CD4-positive, alpha-beta T cell (primary cell): ENCODE measurements around the gene ZNF488. TPM values are rescaled to one million over a fixed set of nuclear protein-coding genes. Genes with fewer than 3 reads are reported as not detected.

Experiments used
- ATAC-seq: fragments of 200-7000 bp; cut with Tn5 transposase; one replicate; pipeline ENCODE4 v1.10.0; 2022; ENCODE audit warnings: mild to moderate bottlenecking; ENCODE audit not compliant: poor library complexity
- CTCF ChIA-PET: fragments of 350-600 bp; sonication (Branson Sonifier 250); formaldehyde crosslinking; loops from one replicate; lab custom pipeline; 2021; ENCODE audit warnings: antibody characterized with exemption, inconsistent platforms; lab: Charles Lee
- POLR2A ChIA-PET: fragments of 350-600 bp; sonication (Branson Sonifier 250); formaldehyde crosslinking; loops from one replicate; lab custom pipeline; 2021; ENCODE audit warnings: antibody characterized with exemption, inconsistent platforms; lab: Charles Lee
- DNase-seq, 14 experiments: peaks; one replicate each; pipeline ENCODE4 v3.0.0-alpha.2; 2013 to 2020; ENCODE audit warnings: mixed read lengths in 2 of 14
- H3K27ac ChIP-seq, 2 donors: one replicate each; pipeline versions ENCODE4 v1.5.1 to v1.7.0; 2013; ENCODE audit warnings: low read length in 2 of 2, low read depth in 1 of 2, mild to moderate bottlenecking in 1 of 2
- H3K27me3 ChIP-seq, 2 experiments: 1 replicate in 1 of 2; 2 replicates in 1 of 2; pipeline versions ENCODE4 v1.6.1 to v1.7.0; 2013; ENCODE audit warnings: low read length in 2 of 2, control low read depth in 1 of 2, mild to moderate bottlenecking in 1 of 2, moderate library complexity in 1 of 2; ENCODE audit not compliant: insufficient read depth in 2 of 2, control insufficient read depth in 1 of 2
- H3K36me3 ChIP-seq: one replicate; pipeline ENCODE4 v1.6.1; 2013; ENCODE audit warnings: low read length, control low read depth; ENCODE audit not compliant: insufficient read depth
- H3K4me1 ChIP-seq: one replicate; pipeline ENCODE4 v1.6.1; 2013; ENCODE audit warnings: low read length, control low read depth; ENCODE audit not compliant: insufficient read depth
- H3K4me3 ChIP-seq: one replicate; pipeline ENCODE4 v1.5.1; 2013; ENCODE audit warnings: mild to moderate bottlenecking, low read length, moderate library complexity
- H3K9me3 ChIP-seq, 2 experiments: 1 replicate in 1 of 2; 2 replicates in 1 of 2; pipeline versions ENCODE4 v1.6.1 to v1.7.0; 2013; ENCODE audit warnings: low read length in 2 of 2, mild to moderate bottlenecking in 2 of 2, control low read depth in 1 of 2, moderate library complexity in 1 of 2; ENCODE audit not compliant: control insufficient read depth in 1 of 2, insufficient read depth in 1 of 2
- H3K27ac Mint-ChIP-seq: one replicate; pipeline ENCODE4 v1.8.0; 2020; ENCODE audit warnings: mixed read lengths
- H3K27me3 Mint-ChIP-seq: one replicate; pipeline ENCODE4 v1.8.0; 2021; ENCODE audit warnings: mixed read lengths
- H3K36me3 Mint-ChIP-seq: one replicate; pipeline ENCODE4 v1.8.0; 2021; ENCODE audit warnings: low read depth, mixed read lengths
- H3K4me1 Mint-ChIP-seq: one replicate; pipeline ENCODE4 v1.8.0; 2021; ENCODE audit warnings: low read depth, mixed read lengths
- H3K4me3 Mint-ChIP-seq: one replicate; pipeline ENCODE4 v1.8.0; 2020; ENCODE audit warnings: mild to moderate bottlenecking, mixed read lengths
- H3K9me3 Mint-ChIP-seq: one replicate; pipeline ENCODE4 v1.8.0; 2020; ENCODE audit warnings: mixed read lengths
- intact Hi-C, 2 experiments: fragments of 100-400 bp; cut with DNase I in 1 of 2; cut with micrococcal nuclease in 1 of 2; formaldehyde crosslinking; loops; one replicate each; pipeline versions ENCODE4 v1.15.1 to v1.9.0; 2023 to 2025; cut with DNase I, micrococcal nuclease
- total RNA-seq, 174 experiments: library from RNA in 2 of 174; stranded (reverse) in 2 of 174; gene quantifications; one replicate each; pipeline ENCODE4 v1.2.3 and lab custom pipeline; 2021 to 2026
- TF ChIP-seq, protein P1 (sequence below): fragments of 200-600 bp; IDR thresholded peaks from one replicate; pipeline ENCODE4 v1.8.0; 2022; ENCODE audit warnings: antibody characterized with exemption, mild to moderate bottlenecking

Gene ZNF488
- total RNA-seq, 2 experiments from 2014 or later, result not detected

DNA sequence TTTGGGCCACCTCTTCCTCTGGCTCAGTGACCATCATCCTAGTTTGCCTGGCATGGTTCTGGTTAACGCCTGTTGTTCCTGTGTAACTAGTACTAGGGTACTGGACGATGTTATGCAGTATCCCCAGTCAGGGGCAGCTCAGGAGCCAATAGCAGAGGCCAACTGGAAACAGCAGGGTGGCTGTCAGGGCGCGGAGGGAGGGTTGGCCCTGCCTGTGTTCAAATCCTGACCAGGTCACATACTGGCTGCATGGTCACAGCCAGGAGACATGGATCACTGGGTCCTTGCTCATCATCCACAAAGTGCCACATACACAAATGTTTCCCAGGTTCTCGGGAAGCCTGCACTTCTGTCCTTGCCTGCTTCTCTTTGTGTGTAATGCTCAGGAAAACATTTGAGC lies 48.2 kb downstream of the ZNF488 start:
- H3K27me3 Mint-ChIP-seq, result peaks cover 6% of the 10 kb centered on the region
- H3K4me1 Mint-ChIP-seq, result no peaks in the 10 kb centered on the region
- Histone ChIP-seq H3K27ac (no peak overlapping the region), H3K4me1 (no peaks in the 10 kb centered on the region), H3K36me3 (no peaks in the 10 kb centered on the region), H3K4me3 (no peak overlapping the region), H3K9me3 (no peaks in the 10 kb centered on the region), H3K27me3 (peaks cover 0 to 5% of the 10 kb centered on the region in 2 experiments)
- ChIA-PET CTCF (no interaction called here), POLR2A (no interaction called here)
- no peaks in the 10 kb centered on the region for H3K36me3 Mint-ChIP-seq
- intact Hi-C loops, result no loop called here
- TF ChIP-seq, protein P1, sequence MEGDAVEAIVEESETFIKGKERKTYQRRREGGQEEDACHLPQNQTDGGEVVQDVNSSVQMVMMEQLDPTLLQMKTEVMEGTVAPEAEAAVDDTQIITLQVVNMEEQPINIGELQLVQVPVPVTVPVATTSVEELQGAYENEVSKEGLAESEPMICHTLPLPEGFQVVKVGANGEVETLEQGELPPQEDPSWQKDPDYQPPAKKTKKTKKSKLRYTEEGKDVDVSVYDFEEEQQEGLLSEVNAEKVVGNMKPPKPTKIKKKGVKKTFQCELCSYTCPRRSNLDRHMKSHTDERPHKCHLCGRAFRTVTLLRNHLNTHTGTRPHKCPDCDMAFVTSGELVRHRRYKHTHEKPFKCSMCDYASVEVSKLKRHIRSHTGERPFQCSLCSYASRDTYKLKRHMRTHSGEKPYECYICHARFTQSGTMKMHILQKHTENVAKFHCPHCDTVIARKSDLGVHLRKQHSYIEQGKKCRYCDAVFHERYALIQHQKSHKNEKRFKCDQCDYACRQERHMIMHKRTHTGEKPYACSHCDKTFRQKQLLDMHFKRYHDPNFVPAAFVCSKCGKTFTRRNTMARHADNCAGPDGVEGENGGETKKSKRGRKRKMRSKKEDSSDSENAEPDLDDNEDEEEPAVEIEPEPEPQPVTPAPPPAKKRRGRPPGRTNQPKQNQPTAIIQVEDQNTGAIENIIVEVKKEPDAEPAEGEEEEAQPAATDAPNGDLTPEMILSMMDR, result no peak
- DNase-seq (peak in 1 of 14 experiments; percentile 15), ATAC-seq (no peak)
- H3K9me3 Mint-ChIP-seq, result no peaks in the 10 kb centered on the region
- H3K27ac Mint-ChIP-seq, result no peak overlapping the region
- no peak overlapping the region for H3K4me3 Mint-ChIP-seq

DNA sequence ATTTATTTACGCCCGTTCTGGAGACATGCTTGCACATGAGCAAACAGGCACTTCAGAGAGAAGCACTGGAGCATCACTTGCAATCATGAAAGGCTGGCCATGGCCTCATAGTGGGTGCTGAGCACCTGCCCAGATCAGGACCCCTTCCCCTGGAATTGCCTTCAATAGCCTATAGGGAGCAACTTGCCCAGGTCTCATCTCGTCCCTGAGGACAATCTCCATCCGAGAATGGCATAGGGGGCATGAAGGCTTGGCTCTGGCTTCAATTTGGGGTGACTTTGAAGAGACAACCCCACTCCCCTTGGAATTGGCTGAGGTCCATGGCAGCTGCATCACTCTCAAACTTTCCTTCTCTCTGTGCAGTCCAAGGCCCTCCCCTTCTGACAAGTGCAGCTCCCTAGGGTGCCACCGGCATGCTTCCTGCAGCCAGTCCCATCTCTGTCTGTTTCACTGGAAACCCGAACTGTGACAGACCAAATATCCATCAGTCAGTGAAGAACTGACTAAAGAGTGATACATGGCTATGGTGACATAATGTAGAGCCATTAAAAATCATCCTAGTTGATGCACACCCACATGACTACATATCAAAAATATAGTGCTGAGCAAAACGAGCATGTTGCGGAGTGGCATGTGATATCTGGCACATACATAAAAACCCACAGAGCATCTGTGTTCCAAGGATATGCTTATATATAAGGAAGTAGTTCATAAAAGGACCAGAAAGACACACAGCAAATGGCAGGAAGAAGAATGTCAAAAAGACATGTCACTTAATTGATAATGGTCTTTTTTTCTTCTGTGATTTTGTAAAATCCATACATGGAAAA lies 49.4 kb downstream of the ZNF488 start:
- Histone ChIP-seq H3K36me3 (no peaks in the 10 kb centered on the region), H3K4me1 (no peaks in the 10 kb centered on the region), H3K27me3 (peaks cover 0 to 5% of the 10 kb centered on the region in 2 experiments), H3K4me3 (no peak overlapping the region), H3K9me3 (no peaks in the 10 kb centered on the region), H3K27ac (no peak overlapping the region)
- H3K9me3 Mint-ChIP-seq, result no peaks in the 10 kb centered on the region
- H3K36me3 Mint-ChIP-seq, result no peaks in the 10 kb centered on the region
- no peak overlapping the region for H3K4me3 Mint-ChIP-seq
- POLR2A ChIA-PET, result no interaction called here
- CTCF ChIA-PET, result no interaction called here
- intact Hi-C loops, result no loop called here
- TF ChIP-seq, protein P1, result no peak
- no peak overlapping the region for H3K27ac Mint-ChIP-seq
- no peak for DNase-seq
- no peaks in the 10 kb centered on the region for H3K27me3 Mint-ChIP-seq
- H3K4me1 Mint-ChIP-seq, result no peaks in the 10 kb centered on the region
- no peak for ATAC-seq

DNA sequence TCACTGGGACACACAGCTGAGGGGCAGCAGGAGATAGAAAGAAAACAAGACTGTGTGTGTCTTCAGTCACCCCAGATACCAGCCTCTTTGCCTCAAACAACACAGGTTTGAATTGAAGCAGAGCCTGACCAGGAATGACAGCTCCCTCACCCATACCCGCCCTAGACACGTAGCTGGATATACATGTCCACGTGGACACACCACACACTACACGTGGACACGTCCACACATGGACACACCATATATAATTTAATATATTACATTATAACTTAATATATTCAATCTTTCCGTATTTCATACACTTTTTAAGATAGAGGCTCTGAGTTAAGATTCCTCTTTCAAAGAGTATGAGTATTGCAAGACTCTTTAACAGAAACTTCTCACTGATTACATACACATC lies 50.6 kb downstream of the ZNF488 start:
- TF ChIP-seq, protein P1, result no peak

More for the DNA sequence above, 50.6 kb downstream of the ZNF488 start:
- H3K9me3 Mint-ChIP-seq, result no peaks in the 10 kb centered on the region
- H3K36me3 Mint-ChIP-seq, result no peaks in the 10 kb centered on the region
- intact Hi-C loops, result no loop called here
- DNase-seq (no peak), ATAC-seq (no peak)
- Histone ChIP-seq H3K27ac (no peak overlapping the region), H3K9me3 (peaks cover 0 to 5% of the 10 kb centered on the region in 2 experiments), H3K4me1 (no peaks in the 10 kb centered on the region), H3K27me3 (peaks cover 0 to 5% of the 10 kb centered on the region in 2 experiments), H3K36me3 (no peaks in the 10 kb centered on the region), H3K4me3 (no peak overlapping the region)
- no peak overlapping the region for H3K27ac Mint-ChIP-seq
- ChIA-PET CTCF (no interaction called here), POLR2A (no interaction called here)
- H3K4me1 Mint-ChIP-seq, result no peaks in the 10 kb centered on the region
- no peaks in the 10 kb centered on the region for H3K27me3 Mint-ChIP-seq
- no peak overlapping the region for H3K4me3 Mint-ChIP-seq
